ENCODE results near the gene CLMN. TPM values are rescaled to one million over a fixed set of nuclear protein-coding genes. Genes with fewer than 3 reads are reported as not detected.

CLMN gene
- total and polyA plus RNA-seq, 2 donors (not counting 3 experiments of a cell fraction or from before 2014, with no cell fraction given), result 0.72 to 9.6 TPM

DNA sequence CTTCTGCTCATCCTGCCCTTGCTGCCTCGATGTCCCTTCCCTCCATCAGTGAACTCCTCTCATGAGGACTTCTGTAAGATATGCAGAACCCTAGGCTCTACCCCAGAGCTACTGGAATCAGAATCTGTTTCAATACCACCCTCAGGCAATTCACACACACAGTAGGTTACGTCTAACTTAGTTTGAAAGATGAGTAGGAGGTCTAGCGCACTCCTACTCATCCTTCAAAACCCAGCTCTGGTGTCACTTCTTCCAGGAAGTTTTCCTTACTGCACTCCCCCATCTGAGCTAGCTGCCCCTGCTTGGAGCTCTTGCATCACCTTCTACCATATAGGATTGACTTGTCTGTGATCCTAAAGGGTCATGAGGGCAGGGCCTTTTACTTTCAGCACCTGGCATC is 105.9 kb downstream of the CLMN start:
- Histone ChIP-seq H4K20me1 (replicated peaks; ENCODE audit: control insufficient read depth, extremely low read depth, insufficient read depth, low read length) (no peaks in the 10 kb centered on the region), H3K79me2 (ENCODE audit: control insufficient read depth, insufficient read depth, low read length) (no peaks in the 10 kb centered on the region), H3K9ac (replicated peaks; ENCODE audit: extremely low read depth, insufficient read depth, low read length) (no peak overlapping the region), H3K9me1 (replicated peaks; ENCODE audit: control insufficient read depth, extremely low read depth, insufficient read depth, low read length) (no peaks in the 10 kb centered on the region), H3K27me3 (ENCODE audit: control insufficient read depth in 2 of 2, insufficient read depth in 2 of 2, low read length in 2 of 2) (no peaks in the 10 kb centered on the region), H3K4me1 (ENCODE audit: control insufficient read depth, extremely low read depth, insufficient read depth, low read length) (no peaks in the 10 kb centered on the region), H3K9me3 (replicated peaks; ENCODE audit: control insufficient read depth, insufficient read depth, low read length) (no peaks in the 10 kb centered on the region), H2AFZ (ENCODE audit: low read depth, low read length) (no peak overlapping the region), H3K4me2 (ENCODE audit: insufficient read depth, low read length) (no peak overlapping the region), H3K27ac (ENCODE audit: insufficient read depth, low read depth, low read length) (no peak overlapping the region), H3K36me3 (ENCODE audit: control insufficient read depth in 2 of 2, extremely low read depth in 1 of 2, insufficient read depth in 2 of 2, low read length in 2 of 2) (no peaks in the 10 kb centered on the region), H3K4me3 (replicated peaks in 1 of 3; ENCODE audit: insufficient read depth in 1 of 3, low read depth in 1 of 3, low read length in 3 of 3) (no peak overlapping the region)
- intact Hi-C loops (cut with micrococcal nuclease), result no loop called here
- ChIA-PET CTCF (no interaction called here), POLR2A (no interaction called here)
- TF ChIP-seq JUN (IDR thresholded peaks at IDR 0.05; ENCODE audit: borderline replicate concordance, insufficient read depth, insufficient read length, low read depth) (no peak), POLR2AphosphoS5 (IDR thresholded peaks at IDR 0.05; ENCODE audit: insufficient read depth, low read depth, low read length) (no peak), EZH2 (IDR thresholded peaks at IDR 0.05; ENCODE audit: borderline replicate concordance, low read depth, low read length, severe bottlenecking) (no peak), FOS (IDR thresholded peaks at IDR 0.05; ENCODE audit: borderline replicate concordance, insufficient read depth, low read length) (no peak)
- TF ChIP-seq, protein P1, sequence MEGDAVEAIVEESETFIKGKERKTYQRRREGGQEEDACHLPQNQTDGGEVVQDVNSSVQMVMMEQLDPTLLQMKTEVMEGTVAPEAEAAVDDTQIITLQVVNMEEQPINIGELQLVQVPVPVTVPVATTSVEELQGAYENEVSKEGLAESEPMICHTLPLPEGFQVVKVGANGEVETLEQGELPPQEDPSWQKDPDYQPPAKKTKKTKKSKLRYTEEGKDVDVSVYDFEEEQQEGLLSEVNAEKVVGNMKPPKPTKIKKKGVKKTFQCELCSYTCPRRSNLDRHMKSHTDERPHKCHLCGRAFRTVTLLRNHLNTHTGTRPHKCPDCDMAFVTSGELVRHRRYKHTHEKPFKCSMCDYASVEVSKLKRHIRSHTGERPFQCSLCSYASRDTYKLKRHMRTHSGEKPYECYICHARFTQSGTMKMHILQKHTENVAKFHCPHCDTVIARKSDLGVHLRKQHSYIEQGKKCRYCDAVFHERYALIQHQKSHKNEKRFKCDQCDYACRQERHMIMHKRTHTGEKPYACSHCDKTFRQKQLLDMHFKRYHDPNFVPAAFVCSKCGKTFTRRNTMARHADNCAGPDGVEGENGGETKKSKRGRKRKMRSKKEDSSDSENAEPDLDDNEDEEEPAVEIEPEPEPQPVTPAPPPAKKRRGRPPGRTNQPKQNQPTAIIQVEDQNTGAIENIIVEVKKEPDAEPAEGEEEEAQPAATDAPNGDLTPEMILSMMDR (IDR thresholded peaks at IDR 0.05; ENCODE audit: extremely low read depth in 1 of 2, insufficient read depth in 1 of 2, low read depth in 1 of 2, low read length in 2 of 2), result no peak
- dilution Hi-C loops (cut with MboI; ENCODE audit: extremely low pct_ligation_motif_present, low sequenced_read_pairs), result no loop called here
- FAIRE-seq, result no peak
- DNase-seq (ENCODE audit: low read depth, low spot score), result no peak
- BruUV-seq (replicated peaks), result no TSS peak
